ENCODE data around the gene PATE4.
"Not testable (repeated sequence)": the region's sequence is repeated elsewhere in the genome, so short reads cannot be mapped to it uniquely, and the experiment has no call there.

PATE4 gene

GRCh38 chr11:125833016-125833415 lies at the start of gene PATE4:
PATE4 (plus strand) TSS chr11:125833316; CDS start chr11:125833360, 44 bp downstream.
- no peak for DNase-seq (ENCODE audit: low read depth)

DNA sequence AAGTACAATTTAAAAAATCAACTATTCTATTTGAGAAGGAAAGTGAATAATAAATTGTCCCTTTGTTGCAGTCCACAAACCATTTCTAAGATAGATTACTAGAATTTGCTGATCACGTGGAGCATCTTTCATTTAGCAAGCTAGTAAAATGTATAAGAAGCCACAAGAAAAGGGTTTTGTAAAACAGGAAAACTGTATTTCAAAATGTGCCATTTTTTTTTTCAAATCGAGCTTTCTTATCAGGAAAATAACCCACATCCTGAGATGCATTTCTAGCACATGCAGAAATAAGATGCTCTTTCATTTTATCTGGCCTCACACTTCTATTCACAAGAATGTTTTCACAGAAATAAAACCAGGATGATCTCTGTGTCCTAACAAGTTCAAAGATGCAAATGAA lies 48.4 kb upstream of the PATE4 start:
- no peak for DNase-seq (ENCODE audit: low read depth)

DNA sequence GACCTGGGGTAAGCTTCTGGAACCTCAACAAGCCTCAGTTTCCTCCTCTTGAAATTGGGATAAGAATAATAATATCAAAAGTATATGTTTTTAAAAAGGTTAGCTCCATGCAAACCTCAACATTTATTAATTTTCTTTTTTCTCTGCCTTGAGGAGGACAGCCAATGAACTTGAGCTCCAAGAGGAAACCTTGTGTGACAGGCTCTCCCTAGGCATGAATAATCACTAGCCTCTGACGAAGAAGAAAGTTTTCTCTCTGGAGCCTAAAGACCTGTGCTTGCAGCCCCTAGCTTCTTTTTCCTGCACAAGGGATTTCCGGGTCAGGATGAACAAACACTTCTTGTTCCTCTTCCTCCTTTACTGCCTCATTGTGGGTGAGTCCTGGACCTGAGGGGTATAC lies 45.3 kb upstream of the PATE4 start, which contains the start of gene PATE3:
Gene PATE3 (plus strand): TSS at position 301 of the 400 bp plus-strand sequence. CDS start 25 bp downstream, at position 326.
- no peak for DNase-seq (ENCODE audit: low read depth)

- no peak for DNase-seq (ENCODE audit: low read depth)
Measured at GRCh38 chr11:125790825-125791224, 42.3 kb upstream of the PATE4 start.

DNA sequence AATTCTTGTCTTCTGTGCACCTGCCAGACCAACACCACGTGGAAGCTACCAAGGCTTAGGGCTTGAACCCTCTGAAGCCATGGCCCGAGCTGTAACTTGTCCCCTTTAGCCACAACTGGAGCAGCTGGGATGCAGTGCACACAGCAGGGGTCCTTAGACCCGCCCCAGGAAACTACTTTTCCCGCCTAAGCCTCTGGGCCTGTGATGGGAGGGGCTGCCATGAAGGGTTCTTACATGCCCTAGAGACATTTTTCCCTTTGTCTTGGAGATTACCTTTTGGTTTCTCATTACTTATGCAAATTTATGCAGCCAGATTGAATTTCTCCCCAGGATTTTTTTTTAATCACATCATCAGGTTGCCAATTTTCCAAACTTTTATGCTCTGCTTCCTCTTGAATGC lies 35.5 kb upstream of the PATE4 start:
- DNase-seq (ENCODE audit: low read depth) = no peak

GRCh38 chr11:125799808-125800207 lies 33.3 kb upstream of the PATE4 start:
- DNase-seq (ENCODE audit: low read depth) = no peak

GRCh38 chr11:125802387-125802786 lies 30.7 kb upstream of the PATE4 start:
- DNase-seq (ENCODE audit: low read depth) = no peak

- DNase-seq (ENCODE audit: low read depth) = no peak
Measured at GRCh38 chr11:125807909-125808308, 25.2 kb upstream of the PATE4 start.

- DNase-seq (ENCODE audit: low read depth) = no peak
Measured at GRCh38 chr11:125835748-125836147, 2.6 kb downstream of the PATE4 start.

DNA sequence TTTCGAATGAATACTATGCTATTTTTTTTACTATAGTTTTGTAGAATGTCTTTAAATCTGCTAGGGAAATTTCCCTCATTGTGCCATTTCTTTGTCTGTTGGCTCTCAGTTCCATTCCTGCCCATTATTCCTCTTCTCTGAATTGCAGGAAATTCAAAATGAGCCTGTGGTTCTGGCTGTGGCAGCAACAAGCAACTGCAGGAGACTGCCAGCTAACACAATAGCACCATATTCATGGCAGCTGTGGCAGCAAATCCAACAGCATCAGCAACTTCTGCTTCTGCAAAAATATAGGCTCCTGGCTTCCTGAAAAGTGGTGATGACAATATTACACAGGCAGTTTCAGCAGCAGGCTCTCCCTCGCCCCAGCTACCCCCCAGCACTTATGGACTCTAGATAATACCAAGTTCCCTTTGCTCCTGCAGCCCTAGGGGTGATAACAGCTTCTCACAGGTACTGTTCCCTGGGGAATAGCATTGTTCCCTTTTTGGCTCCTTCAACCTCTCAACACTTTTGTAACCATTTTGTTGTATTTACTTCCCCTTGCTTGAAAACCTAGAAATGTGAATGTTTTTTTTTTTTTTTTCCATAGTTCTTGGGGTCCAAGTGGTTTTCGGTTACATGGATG lies 9.3 kb downstream of the PATE4 start:
- DNase-seq (ENCODE audit: low read depth) = no peak

GRCh38 chr11:125846188-125846587 lies 13.1 kb downstream of the PATE4 start:
- DNase-seq (ENCODE audit: low read depth) = no peak

GRCh38 chr11:125857670-125858069 lies 24.6 kb downstream of the PATE4 start:
- DNase-seq (ENCODE audit: low read depth) = not testable (repeated sequence)

GRCh38 chr11:125862786-125863185 lies 29.7 kb downstream of the PATE4 start:
- not testable (repeated sequence) for DNase-seq (ENCODE audit: low read depth)

DNA sequence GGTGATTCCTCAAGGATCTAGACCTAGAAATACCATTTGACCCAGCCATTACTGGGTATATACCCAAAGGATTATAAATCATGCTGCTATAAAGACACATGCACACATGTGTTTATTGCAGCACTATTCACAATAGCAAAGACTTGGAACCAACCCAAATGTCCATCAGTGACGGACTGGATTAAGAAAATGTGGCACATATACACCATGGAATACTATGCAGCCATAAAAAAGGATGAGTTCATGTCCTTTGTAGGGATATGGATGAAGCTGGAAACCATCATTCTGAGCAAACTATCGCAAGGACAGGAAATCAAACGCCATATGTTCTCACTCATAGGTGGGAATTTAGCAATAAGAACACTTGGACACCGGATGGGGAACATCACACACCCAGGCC lies 32.2 kb downstream of the PATE4 start:
- DNase-seq (ENCODE audit: low read depth) = not testable (repeated sequence)

GRCh38 chr11:125869521-125869920 lies 36.4 kb downstream of the PATE4 start:
- no peak for DNase-seq (ENCODE audit: low read depth)

GRCh38 chr11:125871391-125872137 lies 38.4 kb downstream of the PATE4 start:
- peak; percentile 13 for DNase-seq (ENCODE audit: low read depth)

GRCh38 chr11:125872138-125872491 lies 39.0 kb downstream of the PATE4 start:
- DNase-seq (ENCODE audit: low read depth) = no peak

- no peak for DNase-seq (ENCODE audit: low read depth)
Measured at GRCh38 chr11:125873881-125874555, 40.9 kb downstream of the PATE4 start.

DNA sequence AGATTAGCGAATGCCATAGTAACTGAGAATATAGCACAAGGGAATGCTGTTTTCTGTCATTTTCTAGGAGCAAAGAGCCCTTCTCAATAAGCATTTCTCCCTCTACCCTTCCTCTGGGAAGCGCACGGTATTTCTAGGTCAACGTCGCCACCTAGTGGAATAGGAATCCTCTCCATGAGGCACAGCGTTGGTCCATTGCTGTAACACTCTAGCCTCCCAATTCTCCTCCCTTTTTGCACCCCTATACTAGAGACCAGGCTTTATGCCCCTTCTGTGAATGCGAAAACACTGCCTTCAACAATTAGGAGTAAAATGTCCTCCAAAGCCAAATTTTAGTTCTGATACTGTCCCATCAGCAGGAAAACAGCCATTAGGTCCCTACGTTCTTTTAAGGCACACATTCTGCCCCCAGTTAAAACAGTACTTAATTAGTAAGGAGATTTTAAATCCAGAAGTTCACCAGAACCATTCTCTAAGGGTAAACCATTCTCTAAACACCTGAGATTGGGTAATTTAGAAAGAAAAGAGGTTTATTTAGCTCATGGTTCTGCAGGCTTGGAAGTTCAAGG lies 41.5 kb downstream of the PATE4 start:
- DNase-seq (ENCODE audit: low read depth) = peak; percentile 46

- DNase-seq (ENCODE audit: low read depth) = no peak
Measured at GRCh38 chr11:125881291-125881690, 48.2 kb downstream of the PATE4 start.

DNA sequence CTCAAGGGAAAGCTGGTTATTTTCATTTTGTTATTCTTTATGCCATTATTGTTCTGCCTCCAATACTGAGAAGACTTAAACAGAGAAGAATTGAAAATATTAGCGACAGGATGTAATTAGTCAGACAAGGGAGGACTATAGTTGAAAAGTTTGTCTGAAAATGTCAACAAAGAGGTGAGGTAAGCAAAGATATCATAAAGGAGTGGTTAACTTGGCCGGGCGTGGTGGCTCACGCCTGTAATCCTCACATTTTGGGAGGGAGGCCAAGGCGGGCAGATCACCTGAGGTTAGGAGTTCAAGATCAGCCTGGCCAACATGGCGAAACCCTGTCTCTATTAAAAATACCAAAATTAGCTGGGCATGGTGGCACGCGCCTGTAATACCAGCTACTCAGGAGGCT lies 50.3 kb downstream of the PATE4 start:
- no peak for DNase-seq (ENCODE audit: low read depth)

GRCh38 chr11:125886997-125887372 lies 53.9 kb downstream of the PATE4 start:
- DNase-seq (ENCODE audit: low read depth) = peak; percentile 12

Measured in fibroblast of the conjunctiva (primary cell).